HG02840 (cell line): ENCODE measurements around the gene EVX2.

Source experiments
- ATAC-seq: cut with Tn5 transposase; IDR thresholded peaks from one replicate; pipeline ENCODE4 v1.9.1; 2021; ENCODE audit warnings: mild to moderate bottlenecking, moderate library complexity, moderate number of reproducible peaks; ENCODE audit not compliant: unreplicated experiment, low FRiP score

Gene EVX2

GRCh38 chr2:176097820-176098365 lies 14.1 kb upstream of the EVX2 start:
- no peak for ATAC-seq

- no peak for ATAC-seq
These were observed 13.4 kb upstream of the EVX2 start for GRCh38 chr2:176096986-176097819.

GRCh38 chr2:176096243-176096985 lies 12.7 kb upstream of the EVX2 start:
- ATAC-seq = no peak

- no peak for ATAC-seq
These were observed 11.7 kb upstream of the EVX2 start for GRCh38 chr2:176095421-176095820.

- ATAC-seq = no peak
These were observed 10.6 kb upstream of the EVX2 start for GRCh38 chr2:176094349-176094748.

- ATAC-seq = no peak
These were observed 10.1 kb upstream of the EVX2 start for GRCh38 chr2:176093898-176094249.

GRCh38 chr2:176093145-176093897 lies 9.6 kb upstream of the EVX2 start:
- no peak for ATAC-seq

- ATAC-seq = no peak
These were observed 8.7 kb upstream of the EVX2 start, which contains the start of gene HOXD13 for GRCh38 chr2:176092270-176093144. HOXD13 (plus strand) TSS chr2:176092721; CDS start chr2:176092891, 170 bp downstream.

GRCh38 chr2:176091329-176092258 lies 7.8 kb upstream of the EVX2 start:
- ATAC-seq = no peak

GRCh38 chr2:176090862-176091261 lies 7.1 kb upstream of the EVX2 start:
- ATAC-seq = no peak

- ATAC-seq = no peak
These were observed 6.2 kb upstream of the EVX2 start for GRCh38 chr2:176089843-176090395.

- ATAC-seq = no peak
These were observed 5.4 kb upstream of the EVX2 start for GRCh38 chr2:176088937-176089842.

- no peak for ATAC-seq
These were observed 4.5 kb upstream of the EVX2 start for GRCh38 chr2:176088048-176088936.

- ATAC-seq = no peak
These were observed 3.7 kb upstream of the EVX2 start for GRCh38 chr2:176087330-176088047.

- ATAC-seq = no peak
These were observed 2.4 kb upstream of the EVX2 start for GRCh38 chr2:176085861-176086771.
